Measurements from ENCODE around the gene ZNF684.
"Not testable (repeated sequence)": the region's sequence is repeated elsewhere in the genome, so short reads cannot be mapped to it uniquely, and the experiment has no call there.

Gene ZNF684

GRCh38 chr1:40546957-40547356, 15.5 kb downstream of the ZNF684 start:
- DNase-seq (ENCODE audit: low read depth in 1 of 2, low spot score in 1 of 2), result no peak
- no peak for TF ChIP-seq JUND (IDR thresholded peaks at IDR 0.05; ENCODE audit: low read depth)
- in situ Hi-C loops (cut with HindIII; ENCODE audit: low pct_unique_long_range_greater_than_20kb, low sequenced_read_pairs), result no loop called here

GRCh38 chr1:40553017-40553416, 21.6 kb downstream of the ZNF684 start:
- in situ Hi-C loops (cut with HindIII; ENCODE audit: low pct_unique_long_range_greater_than_20kb, low sequenced_read_pairs), result no loop called here
- DNase-seq (ENCODE audit: low read depth in 1 of 2, low spot score in 1 of 2), result no peak
- TF ChIP-seq JUND (IDR thresholded peaks at IDR 0.05; ENCODE audit: low read depth), result no peak

GRCh38 chr1:40554807-40555206, 23.4 kb downstream of the ZNF684 start:
- in situ Hi-C loops (cut with HindIII; ENCODE audit: low pct_unique_long_range_greater_than_20kb, low sequenced_read_pairs), result not testable (repeated sequence)

GRCh38 chr1:40556121-40556520, 24.7 kb downstream of the ZNF684 start:
- no peak for DNase-seq (ENCODE audit: low read depth in 1 of 2, low spot score in 1 of 2)
- in situ Hi-C loops (cut with HindIII; ENCODE audit: low pct_unique_long_range_greater_than_20kb, low sequenced_read_pairs), result no loop called here
- TF ChIP-seq JUND (IDR thresholded peaks at IDR 0.05; ENCODE audit: low read depth), result no peak

More at GRCh38 chr1:40554807-40555206, 23.4 kb downstream of the ZNF684 start:
- DNase-seq (ENCODE audit: low read depth in 1 of 2, low spot score in 1 of 2), result not testable (repeated sequence)

GRCh38 chr1:40558241-40558640, 26.8 kb downstream of the ZNF684 start:
- in situ Hi-C loops (cut with HindIII; ENCODE audit: low pct_unique_long_range_greater_than_20kb, low sequenced_read_pairs); DNase-seq (ENCODE audit: low read depth in 1 of 2, low spot score in 1 of 2): not testable (repeated sequence)

GRCh38 chr1:40562185-40562584, 30.7 kb downstream of the ZNF684 start:
- in situ Hi-C loops (cut with HindIII; ENCODE audit: low pct_unique_long_range_greater_than_20kb, low sequenced_read_pairs), result no loop called here
- DNase-seq (ENCODE audit: low read depth in 1 of 2, low spot score in 1 of 2), result no peak
- TF ChIP-seq JUND (IDR thresholded peaks at IDR 0.05; ENCODE audit: low read depth), result no peak

- in situ Hi-C loops (cut with HindIII; ENCODE audit: low pct_unique_long_range_greater_than_20kb, low sequenced_read_pairs), result no loop called here
- DNase-seq (ENCODE audit: low read depth in 1 of 2, low spot score in 1 of 2), result no peak
- TF ChIP-seq JUND (IDR thresholded peaks at IDR 0.05; ENCODE audit: low read depth), result no peak
Measured at GRCh38 chr1:40563266-40563665, 31.8 kb downstream of the ZNF684 start.

GRCh38 chr1:40564506-40564905, 33.1 kb downstream of the ZNF684 start:
- DNase-seq (ENCODE audit: low read depth in 1 of 2, low spot score in 1 of 2), result no peak
- TF ChIP-seq JUND (IDR thresholded peaks at IDR 0.05; ENCODE audit: low read depth), result no peak
- in situ Hi-C loops (cut with HindIII; ENCODE audit: low pct_unique_long_range_greater_than_20kb, low sequenced_read_pairs), result no loop called here

GRCh38 chr1:40564913-40565312, 33.5 kb downstream of the ZNF684 start:
- in situ Hi-C loops (cut with HindIII; ENCODE audit: low pct_unique_long_range_greater_than_20kb, low sequenced_read_pairs), result no loop called here
- no peak for TF ChIP-seq JUND (IDR thresholded peaks at IDR 0.05; ENCODE audit: low read depth)
- DNase-seq (ENCODE audit: low read depth in 1 of 2, low spot score in 1 of 2), result no peak

GRCh38 chr1:40567825-40568224, 36.4 kb downstream of the ZNF684 start:
- no peak for DNase-seq (ENCODE audit: low read depth in 1 of 2, low spot score in 1 of 2)
- in situ Hi-C loops (cut with HindIII; ENCODE audit: low pct_unique_long_range_greater_than_20kb, low sequenced_read_pairs), result no loop called here
- TF ChIP-seq JUND (IDR thresholded peaks at IDR 0.05; ENCODE audit: low read depth), result no peak

- DNase-seq (ENCODE audit: low read depth in 1 of 2, low spot score in 1 of 2); in situ Hi-C loops (cut with HindIII; ENCODE audit: low pct_unique_long_range_greater_than_20kb, low sequenced_read_pairs): not testable (repeated sequence)
Measured at GRCh38 chr1:40574805-40575204, 43.4 kb downstream of the ZNF684 start.

GRCh38 chr1:40575336-40575735, 43.9 kb downstream of the ZNF684 start:
- in situ Hi-C loops (cut with HindIII; ENCODE audit: low pct_unique_long_range_greater_than_20kb, low sequenced_read_pairs), result no loop called here
- no peak for DNase-seq (ENCODE audit: low read depth in 1 of 2, low spot score in 1 of 2)
- no peak for TF ChIP-seq JUND (IDR thresholded peaks at IDR 0.05; ENCODE audit: low read depth)

GRCh38 chr1:40582116-40582515, 50.7 kb downstream of the ZNF684 start:
- DNase-seq (ENCODE audit: low read depth in 1 of 2, low spot score in 1 of 2), result no peak
- TF ChIP-seq JUND (IDR thresholded peaks at IDR 0.05; ENCODE audit: low read depth), result no peak
- in situ Hi-C loops (cut with HindIII; ENCODE audit: low pct_unique_long_range_greater_than_20kb, low sequenced_read_pairs), result no loop called here

GRCh38 chr1:40583980-40584379, 52.5 kb downstream of the ZNF684 start:
- in situ Hi-C loops (cut with HindIII; ENCODE audit: low pct_unique_long_range_greater_than_20kb, low sequenced_read_pairs), result no loop called here
- no peak for DNase-seq (ENCODE audit: low read depth in 1 of 2, low spot score in 1 of 2)
- TF ChIP-seq JUND (IDR thresholded peaks at IDR 0.05; ENCODE audit: low read depth), result no peak

All from T47D (cell line).